IMR-90 (cell line): ENCODE data around the gene ZFHX3. TPM values are rescaled to one million over a fixed set of nuclear protein-coding genes. Genes with fewer than 3 reads are reported as not detected.

ENCODE experiments used
- ATAC-seq: fragments of 200-7000 bp; cut with Tn5 transposase; 2 replicates; pipeline ENCODE4 v1.9.1; 2020; ENCODE audit warnings: low read depth, mild to moderate bottlenecking, moderate library complexity
- BruUV-seq: library from RNA; stranded (reverse); fragments of 400-500 nt; replicated peaks from 2 replicates; lab custom pipeline; 2021; lab: Mats Ljungman, UMichigan
- CTCF ChIA-PET: fragments of 300-600 bp; formaldehyde crosslinking; extraction: SDS; loops from one replicate; lab custom pipeline; 2021; ENCODE audit warnings: antibody characterized with exemption; lab: Yijun Ruan, JAX
- POLR2A ChIA-PET: fragments of 300-600 bp; sonication (Branson Sonifier 250); formaldehyde crosslinking; loops from one replicate; lab custom pipeline; 2022; ENCODE audit warnings: antibody characterized with exemption; ENCODE audit not compliant: unreplicated experiment; lab: Charles Lee
- DNase-seq: peaks from one replicate; pipeline ENCODE4 v3.0.0; 2013
- H2AFZ ChIP-seq: replicated peaks from 2 replicates; pipeline ENCODE3; 2013; ENCODE audit warnings: low read length, mild to moderate bottlenecking; ENCODE audit not compliant: poor library complexity
- H2AK5ac ChIP-seq: 2 replicates; pipeline ENCODE4 v1.6.1; 2013; ENCODE audit warnings: low read depth, low read length, inconsistent platforms
- H2AK9ac ChIP-seq: replicated peaks from 2 replicates; pipeline ENCODE3; 2013; ENCODE audit warnings: mild to moderate bottlenecking, low read depth, low read length, moderate library complexity; ENCODE audit not compliant: poor library complexity
- H2BK120ac ChIP-seq: 2 replicates; pipeline ENCODE4 v1.6.1; 2013; ENCODE audit warnings: low read depth, low read length, inconsistent platforms
- H2BK15ac ChIP-seq: 3 replicates; pipeline ENCODE4 v1.6.1; 2013; ENCODE audit warnings: low read depth, low read length, inconsistent platforms
- H2BK20ac ChIP-seq: 2 replicates; pipeline ENCODE4 v1.6.1; 2013; ENCODE audit warnings: low read depth, mild to moderate bottlenecking, inconsistent platforms, low read length, moderate library complexity
- H2BK5ac ChIP-seq: 2 replicates; pipeline ENCODE4 v1.6.1; 2013; ENCODE audit warnings: mild to moderate bottlenecking, low read depth, low read length, inconsistent platforms; ENCODE audit not compliant: poor library complexity, severe bottlenecking
- H3K14ac ChIP-seq: replicated peaks from 2 replicates; pipeline ENCODE4 v1.6.1; 2013; ENCODE audit warnings: low read depth, low read length, inconsistent platforms
- H3K18ac ChIP-seq: 2 replicates; pipeline ENCODE4 v1.6.1; 2013; ENCODE audit warnings: low read depth, low read length, control low read depth
- H3K23ac ChIP-seq: 2 replicates; pipeline ENCODE4 v1.6.1; 2013; ENCODE audit warnings: low read depth, low read length, inconsistent platforms
- H3K27ac ChIP-seq: 2 replicates; pipeline ENCODE4 v1.5.1; 2013; ENCODE audit warnings: mild to moderate bottlenecking, control low read depth, low read length; ENCODE audit not compliant: insufficient read depth
- H3K27me3 ChIP-seq: 2 replicates; pipeline ENCODE4 v1.6.1; 2013; ENCODE audit warnings: low read length; ENCODE audit not compliant: control insufficient read depth, insufficient read depth
- H3K36me3 ChIP-seq: 2 replicates; pipeline ENCODE4 v1.6.1; 2013; ENCODE audit warnings: low read length, mixed read lengths; ENCODE audit not compliant: control insufficient read depth, insufficient read depth
- H3K4ac ChIP-seq: 2 replicates; pipeline ENCODE4 v1.6.1; 2013; ENCODE audit warnings: low read depth, low read length, inconsistent platforms
- H3K4me1 ChIP-seq: 2 replicates; pipeline ENCODE4 v1.6.1; 2013; ENCODE audit warnings: low read length, mixed read lengths; ENCODE audit not compliant: control insufficient read depth, insufficient read depth
- H3K4me2 ChIP-seq: 2 replicates; pipeline ENCODE4 v1.6.1; 2013; ENCODE audit warnings: low read depth, mild to moderate bottlenecking, control low read depth, low read length, moderate library complexity
- H3K4me3 ChIP-seq: 2 replicates; pipeline ENCODE4 v1.5.1; 2013; ENCODE audit warnings: low read depth, mild to moderate bottlenecking, control low read depth, low read length, moderate library complexity; ENCODE audit not compliant: insufficient read depth
- H3K56ac ChIP-seq: 2 replicates; pipeline ENCODE4 v1.6.1; 2013; ENCODE audit warnings: low read length, inconsistent platforms; ENCODE audit not compliant: insufficient read depth; ENCODE audit errors: extremely low read depth
- H3K79me1 ChIP-seq, 2 experiments: 2 replicates each; pipeline ENCODE4 v1.6.1; 2013; ENCODE audit warnings: low read length in 2 of 2, inconsistent platforms in 1 of 2, low read depth in 1 of 2
- H3K9ac ChIP-seq: 2 replicates; pipeline ENCODE4 v1.6.1; 2013; ENCODE audit warnings: low read depth, low read length, control low read depth
- H3K9me1 ChIP-seq: 2 replicates; pipeline ENCODE4 v1.6.1; 2013; ENCODE audit warnings: low read length, inconsistent platforms; ENCODE audit not compliant: insufficient read depth
- H3K9me3 ChIP-seq: 2 replicates; pipeline ENCODE4 v1.6.1; 2013; ENCODE audit warnings: low read length; ENCODE audit not compliant: control insufficient read depth, insufficient read depth
- H4K20me1 ChIP-seq: 2 replicates; pipeline ENCODE4 v1.6.1; 2013; ENCODE audit warnings: low read length, inconsistent platforms; ENCODE audit not compliant: insufficient read depth
- H4K5ac ChIP-seq: 2 replicates; pipeline ENCODE4 v1.6.1; 2013; ENCODE audit warnings: mild to moderate bottlenecking, low read depth, low read length, control low read depth
- H4K8ac ChIP-seq, 2 experiments: 2 replicates each; pipeline ENCODE4 v1.6.1; 2013; ENCODE audit warnings: low read depth in 2 of 2, low read length in 2 of 2, control low read depth in 1 of 2, inconsistent platforms in 1 of 2
- H4K91ac ChIP-seq: 2 replicates; pipeline ENCODE4 v1.6.1; 2013; ENCODE audit warnings: low read depth, low read length, inconsistent platforms; ENCODE audit not compliant: insufficient read depth
- BHLHE40 ChIP-seq: fragments of 150-350 bp; IDR thresholded peaks from 2 replicates; pipeline ENCODE4 v1.6.1; 2016; ENCODE audit warnings: mild to moderate bottlenecking, low read depth, low read length
- CEBPB ChIP-seq: IDR thresholded peaks from 2 replicates; pipeline ENCODE4 v1.6.1; 2012; ENCODE audit warnings: low read depth, low read length, improper control_type of control experiment
- CHD1 ChIP-seq: IDR thresholded peaks from 2 replicates; pipeline ENCODE4 v1.6.1; 2012; ENCODE audit warnings: low read depth, low read length, improper control_type of control experiment
- FOS ChIP-seq: fragments of 150-350 bp; IDR thresholded peaks from 2 replicates; pipeline ENCODE4 v1.6.1; 2016; ENCODE audit warnings: low read depth, low read length
- MAFK ChIP-seq: IDR thresholded peaks from 2 replicates; pipeline ENCODE4 v1.6.1; 2012; ENCODE audit warnings: low read depth, low read length, improper control_type of control experiment
- MAZ ChIP-seq: IDR thresholded peaks from 2 replicates; pipeline ENCODE4 v1.6.1; 2012; ENCODE audit warnings: low read depth, mild to moderate bottlenecking, low read length, improper control_type of control experiment, moderate library complexity, borderline replicate concordance
- MXI1 ChIP-seq: IDR thresholded peaks from 2 replicates; pipeline ENCODE4 v1.6.1; 2012; ENCODE audit warnings: low read depth, mild to moderate bottlenecking, low read length, moderate library complexity, borderline replicate concordance
- NFE2L2 ChIP-seq: fragments of 150-350 bp; IDR thresholded peaks from 2 replicates; pipeline ENCODE4 v1.6.1; 2016; ENCODE audit warnings: low read depth, mild to moderate bottlenecking, low read length
- POLR2A ChIP-seq: IDR thresholded peaks from 2 replicates; pipeline ENCODE4 v1.6.1; 2012; ENCODE audit warnings: mild to moderate bottlenecking, low read depth, low read length
- RCOR1 ChIP-seq: IDR thresholded peaks from 2 replicates; pipeline ENCODE4 v1.6.1; 2012; ENCODE audit warnings: mild to moderate bottlenecking, low read length, improper control_type of control experiment; ENCODE audit not compliant: insufficient replicate concordance
- WGBS, 2 experiments: methylation state at CpG; one replicate each; pipeline versions ENCODE4 v1.1.5 to v1.1.7; 2013; ENCODE audit warnings: missing lambda C conversion rate in 2 of 2; ENCODE audit not compliant: insufficient read length in 1 of 2; ENCODE audit errors: extremely low coverage in 2 of 2; 5-methylcytosine and 5-hydroxymethylcytosine counted together
- dilution Hi-C: fragments of 300-500 bp; cut with HindIII; formaldehyde crosslinking; loops from one replicate; pipeline ENCODE4 v1.14.3; 2018; ENCODE audit warnings: low sequenced_read_pairs; ENCODE audit not compliant: unreplicated experiment
- in situ Hi-C: fragments of 300-500 bp; cut with MboI; formaldehyde crosslinking; loops from 3 replicates; pipeline ENCODE4 v1.14.3; 2019; ENCODE audit warnings: low sequenced_read_pairs, inconsistent platforms, mixed read lengths
- intact Hi-C: fragments of 100-400 bp; cut with micrococcal nuclease; formaldehyde crosslinking; loops from 2 replicates; pipeline ENCODE4 v1.10.0; 2022
- polyA plus RNA-seq, 3 experiments: library from polyadenylated mRNA; depleted of rRNA; stranded (reverse); fragments of >200 nt; gene quantifications; 2 replicates each; pipeline ENCODE4 v1.2.3, GENCODE V29; 2012; ENCODE audit warnings: low replicate concordance in 1 of 3
- total RNA-seq: library from RNA; depleted of rRNA; stranded (reverse); fragments of >200 nt; gene quantifications from 2 replicates; pipeline ENCODE4 v1.2.3, GENCODE V29; 2012
- TF ChIP-seq, protein P1 (sequence below): conservative IDR thresholded peaks from 2 replicates; pipeline ENCODE4 v1.5.1; 2012; ENCODE audit warnings: mild to moderate bottlenecking, low read depth, low read length, improper control_type of control experiment
- TF ChIP-seq, protein P2 (sequence below): fragments of 150-350 bp; IDR thresholded peaks from 2 replicates; pipeline ENCODE4 v1.6.1; 2017; ENCODE audit warnings: mild to moderate bottlenecking, antibody characterized with exemption, low read length, low read depth
- TF ChIP-seq, protein P3 (sequence below): fragments of 150-350 bp; IDR thresholded peaks from 2 replicates; pipeline ENCODE4 v1.6.1; 2016; ENCODE audit warnings: low read depth, mild to moderate bottlenecking, low read length, moderate library complexity, borderline replicate concordance

The ZFHX3 gene
- total and polyA plus RNA-seq, 2 of the 4 experiments (the other 2 are of a cell fraction) = 1.4 to 1.7 TPM

DNA sequence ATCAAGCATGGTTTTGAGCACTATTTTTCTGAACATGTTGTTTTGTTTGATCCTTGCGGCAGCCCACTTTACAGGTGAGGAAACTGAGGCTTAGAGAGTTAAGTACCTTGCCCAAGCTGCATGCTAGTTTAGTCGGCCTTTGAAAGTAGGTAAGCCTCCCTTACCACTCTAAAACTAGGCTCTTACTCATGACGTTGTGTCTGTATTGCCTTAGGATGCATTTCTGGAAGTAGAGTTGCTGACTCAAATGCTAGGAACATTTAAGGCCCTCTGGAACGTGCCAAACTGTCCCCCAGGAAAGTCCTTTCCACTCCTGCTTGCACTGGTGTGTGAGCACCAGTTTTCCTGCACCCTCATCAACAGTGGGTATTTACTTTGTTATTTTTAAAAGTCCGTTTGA is 76.6 kb downstream of the ZFHX3 start:
- no peak overlapping the region for H3K27ac ChIP-seq
- ATAC-seq (no peak), DNase-seq (no peak)
- H4K91ac ChIP-seq = no peak overlapping the region
- H4K20me1 ChIP-seq = peaks cover 25% of the 10 kb centered on the region
- H3K18ac ChIP-seq = no peak overlapping the region
- H3K27me3 ChIP-seq = no peaks in the 10 kb centered on the region
- H2BK120ac ChIP-seq = no peak overlapping the region
- H3K4me1 ChIP-seq = no peaks in the 10 kb centered on the region
- H2AK5ac ChIP-seq = no peak overlapping the region
- no peaks in the 10 kb centered on the region for H3K9me3 ChIP-seq
- H3K4me2 ChIP-seq = no peak overlapping the region
- WGBS, 2 experiments = no CpG with 5 or more reads among the region's 5 CpGs
- intact Hi-C loops (no loop called here), in situ Hi-C loops (no loop called here), dilution Hi-C loops (no loop called here)
- no peak overlapping the region for H3K23ac ChIP-seq
- H3K56ac ChIP-seq = no peak overlapping the region
- H3K9ac ChIP-seq = no peak overlapping the region
- TF ChIP-seq RCOR1 (no peak), CHD1 (no peak), NFE2L2 (no peak), CEBPB (no peak), MXI1 (no peak), FOS (no peak), POLR2A (no peak), MAZ (no peak), BHLHE40 (no peak), MAFK (no peak)
- TF ChIP-seq, protein P1, sequence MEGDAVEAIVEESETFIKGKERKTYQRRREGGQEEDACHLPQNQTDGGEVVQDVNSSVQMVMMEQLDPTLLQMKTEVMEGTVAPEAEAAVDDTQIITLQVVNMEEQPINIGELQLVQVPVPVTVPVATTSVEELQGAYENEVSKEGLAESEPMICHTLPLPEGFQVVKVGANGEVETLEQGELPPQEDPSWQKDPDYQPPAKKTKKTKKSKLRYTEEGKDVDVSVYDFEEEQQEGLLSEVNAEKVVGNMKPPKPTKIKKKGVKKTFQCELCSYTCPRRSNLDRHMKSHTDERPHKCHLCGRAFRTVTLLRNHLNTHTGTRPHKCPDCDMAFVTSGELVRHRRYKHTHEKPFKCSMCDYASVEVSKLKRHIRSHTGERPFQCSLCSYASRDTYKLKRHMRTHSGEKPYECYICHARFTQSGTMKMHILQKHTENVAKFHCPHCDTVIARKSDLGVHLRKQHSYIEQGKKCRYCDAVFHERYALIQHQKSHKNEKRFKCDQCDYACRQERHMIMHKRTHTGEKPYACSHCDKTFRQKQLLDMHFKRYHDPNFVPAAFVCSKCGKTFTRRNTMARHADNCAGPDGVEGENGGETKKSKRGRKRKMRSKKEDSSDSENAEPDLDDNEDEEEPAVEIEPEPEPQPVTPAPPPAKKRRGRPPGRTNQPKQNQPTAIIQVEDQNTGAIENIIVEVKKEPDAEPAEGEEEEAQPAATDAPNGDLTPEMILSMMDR = no peak
- TF ChIP-seq, protein P2, sequence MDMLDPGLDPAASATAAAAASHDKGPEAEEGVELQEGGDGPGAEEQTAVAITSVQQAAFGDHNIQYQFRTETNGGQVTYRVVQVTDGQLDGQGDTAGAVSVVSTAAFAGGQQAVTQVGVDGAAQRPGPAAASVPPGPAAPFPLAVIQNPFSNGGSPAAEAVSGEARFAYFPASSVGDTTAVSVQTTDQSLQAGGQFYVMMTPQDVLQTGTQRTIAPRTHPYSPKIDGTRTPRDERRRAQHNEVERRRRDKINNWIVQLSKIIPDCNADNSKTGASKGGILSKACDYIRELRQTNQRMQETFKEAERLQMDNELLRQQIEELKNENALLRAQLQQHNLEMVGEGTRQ = no peak
- TF ChIP-seq, protein P3, sequence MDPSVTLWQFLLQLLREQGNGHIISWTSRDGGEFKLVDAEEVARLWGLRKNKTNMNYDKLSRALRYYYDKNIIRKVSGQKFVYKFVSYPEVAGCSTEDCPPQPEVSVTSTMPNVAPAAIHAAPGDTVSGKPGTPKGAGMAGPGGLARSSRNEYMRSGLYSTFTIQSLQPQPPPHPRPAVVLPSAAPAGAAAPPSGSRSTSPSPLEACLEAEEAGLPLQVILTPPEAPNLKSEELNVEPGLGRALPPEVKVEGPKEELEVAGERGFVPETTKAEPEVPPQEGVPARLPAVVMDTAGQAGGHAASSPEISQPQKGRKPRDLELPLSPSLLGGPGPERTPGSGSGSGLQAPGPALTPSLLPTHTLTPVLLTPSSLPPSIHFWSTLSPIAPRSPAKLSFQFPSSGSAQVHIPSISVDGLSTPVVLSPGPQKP = no peak
- no peaks in the 10 kb centered on the region; the same call in 1 of the 2 replicates for H3K36me3 ChIP-seq
- H2AK9ac ChIP-seq = no peak overlapping the region
- CTCF ChIA-PET = interaction anchor here (0.7 kb wide), 1 partner anchor 63 kb away, joined by 4 read pairs; no protein-coding TSS in a partner anchor
- POLR2A ChIA-PET = no interaction called here
- no peak overlapping the region for H2BK5ac ChIP-seq
- H4K8ac ChIP-seq = no peak overlapping the region
- no peak overlapping the region for H2BK20ac ChIP-seq
- no peak overlapping the region for H3K4ac ChIP-seq
- H3K4me3 ChIP-seq = no peak overlapping the region
- BruUV-seq = no TSS peak
- H3K79me1 ChIP-seq = peaks cover 42 to 60% of the 10 kb centered on the region in 2 experiments
- H3K14ac ChIP-seq = no peak overlapping the region
- H2AFZ ChIP-seq = no peak overlapping the region
- H4K5ac ChIP-seq = no peak overlapping the region
- H3K9me1 ChIP-seq = peaks cover 2% of the 10 kb centered on the region; the same call in 1 of the 2 replicates
- no peak overlapping the region for H2BK15ac ChIP-seq
